ENCODE measurements around the gene PKD2. TPM values are rescaled to one million over a fixed set of nuclear protein-coding genes. Genes with fewer than 3 reads are reported as not detected.
"Not testable (repeated sequence)": the region's sequence is repeated elsewhere in the genome, so short reads cannot be mapped to it uniquely, and the experiment has no call there.

PKD2 gene
- total RNA-seq, 1 donor from 2014 or later: 47.5 TPM

- DNase-seq (ENCODE audit: extremely low spot score, unreplicated experiment): no peak
- no peaks in the 10 kb centered on the region for H3K9me3 Mint-ChIP-seq
- peak overlapping the region; percentile 72 for H3K27ac Mint-ChIP-seq
- TF ChIP-seq, protein P1, sequence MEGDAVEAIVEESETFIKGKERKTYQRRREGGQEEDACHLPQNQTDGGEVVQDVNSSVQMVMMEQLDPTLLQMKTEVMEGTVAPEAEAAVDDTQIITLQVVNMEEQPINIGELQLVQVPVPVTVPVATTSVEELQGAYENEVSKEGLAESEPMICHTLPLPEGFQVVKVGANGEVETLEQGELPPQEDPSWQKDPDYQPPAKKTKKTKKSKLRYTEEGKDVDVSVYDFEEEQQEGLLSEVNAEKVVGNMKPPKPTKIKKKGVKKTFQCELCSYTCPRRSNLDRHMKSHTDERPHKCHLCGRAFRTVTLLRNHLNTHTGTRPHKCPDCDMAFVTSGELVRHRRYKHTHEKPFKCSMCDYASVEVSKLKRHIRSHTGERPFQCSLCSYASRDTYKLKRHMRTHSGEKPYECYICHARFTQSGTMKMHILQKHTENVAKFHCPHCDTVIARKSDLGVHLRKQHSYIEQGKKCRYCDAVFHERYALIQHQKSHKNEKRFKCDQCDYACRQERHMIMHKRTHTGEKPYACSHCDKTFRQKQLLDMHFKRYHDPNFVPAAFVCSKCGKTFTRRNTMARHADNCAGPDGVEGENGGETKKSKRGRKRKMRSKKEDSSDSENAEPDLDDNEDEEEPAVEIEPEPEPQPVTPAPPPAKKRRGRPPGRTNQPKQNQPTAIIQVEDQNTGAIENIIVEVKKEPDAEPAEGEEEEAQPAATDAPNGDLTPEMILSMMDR (conservative IDR thresholded peaks at IDR 0.05): no peak
- no peaks in the 10 kb centered on the region for H3K27me3 Mint-ChIP-seq
- peak overlapping the region; percentile 35 for H3K4me3 Mint-ChIP-seq
- peaks cover 29% of the 10 kb centered on the region for H3K4me1 Mint-ChIP-seq (ENCODE audit: unreplicated experiment)
- no peaks in the 10 kb centered on the region for H3K36me3 Mint-ChIP-seq
Observed at GRCh38 chr4:88107406-88108107, 100.1 kb downstream of the PKD2 start.

- not testable (repeated sequence) for H3K9me3 Mint-ChIP-seq; H3K4me3 Mint-ChIP-seq; H3K27me3 Mint-ChIP-seq; H3K36me3 Mint-ChIP-seq; H3K27ac Mint-ChIP-seq; DNase-seq (ENCODE audit: extremely low spot score, unreplicated experiment)
- peaks cover 29% of the 10 kb centered on the region for H3K4me1 Mint-ChIP-seq (ENCODE audit: unreplicated experiment)
Observed at GRCh38 chr4:88108108-88108465, 100.7 kb downstream of the PKD2 start.

DNA sequence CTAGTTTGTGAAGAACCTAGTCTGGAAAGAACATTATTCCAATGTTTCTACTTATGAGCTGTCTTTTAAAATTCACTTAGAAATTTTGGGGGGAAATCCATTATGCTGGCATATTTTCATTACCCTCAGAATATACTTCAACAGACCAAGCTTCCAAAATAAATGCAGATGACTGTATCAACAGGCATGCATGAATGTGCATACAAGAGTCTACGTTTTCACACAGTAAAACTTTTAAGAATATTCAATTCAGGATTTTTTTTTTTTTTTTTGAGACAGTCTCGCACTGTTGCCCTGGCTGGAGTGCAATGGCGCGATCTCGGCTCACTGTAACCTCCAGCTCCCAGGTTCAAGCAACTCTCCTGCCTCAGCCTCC, 101.3 kb downstream of the PKD2 start:
- peak overlapping the region; percentile 74 for H3K27ac Mint-ChIP-seq
- no peak for DNase-seq (ENCODE audit: extremely low spot score, unreplicated experiment)

GRCh38 chr4:88109123-88109881, 101.9 kb downstream of the PKD2 start:
- Mint-ChIP-seq H3K27me3 (no peaks in the 10 kb centered on the region), H3K4me3 (no peak overlapping the region)
- DNase-seq (ENCODE audit: extremely low spot score, unreplicated experiment): no peak

More for the DNA sequence above, 101.3 kb downstream of the PKD2 start:
- Mint-ChIP-seq H3K4me1 (ENCODE audit: unreplicated experiment) (peaks cover 29% of the 10 kb centered on the region), H3K36me3 (no peaks in the 10 kb centered on the region), H3K4me3 (no peak overlapping the region), H3K9me3 (no peaks in the 10 kb centered on the region), H3K27me3 (no peaks in the 10 kb centered on the region)
- TF ChIP-seq, protein P1 (conservative IDR thresholded peaks at IDR 0.05): no peak

DNA sequence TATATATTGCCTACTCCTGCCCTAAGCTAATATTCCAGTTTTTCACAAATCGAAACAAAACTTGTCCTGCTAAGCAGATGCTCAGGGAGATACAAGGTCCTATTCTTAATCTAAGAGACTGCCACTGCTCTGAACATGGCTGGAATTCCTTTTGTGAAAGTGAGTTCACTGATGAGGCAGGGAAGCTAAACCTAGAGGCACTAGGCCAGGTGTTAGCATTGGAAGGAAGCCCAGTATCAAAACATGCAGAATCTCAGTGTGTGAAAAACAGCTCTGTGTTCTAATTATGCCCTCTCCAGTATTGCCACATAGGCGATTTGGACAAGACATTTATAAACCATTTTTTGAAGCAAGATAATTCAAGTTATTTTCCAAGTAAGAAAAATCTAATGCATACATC, 103.4 kb downstream of the PKD2 start:
- H3K27ac Mint-ChIP-seq: peak overlapping the region; percentile 62
- H3K4me1 Mint-ChIP-seq (ENCODE audit: unreplicated experiment): peaks cover 14% of the 10 kb centered on the region
- H3K9me3 Mint-ChIP-seq: no peaks in the 10 kb centered on the region
- H3K4me3 Mint-ChIP-seq: no peak overlapping the region
- no peaks in the 10 kb centered on the region for H3K27me3 Mint-ChIP-seq
- DNase-seq (ENCODE audit: extremely low spot score, unreplicated experiment): no peak
- TF ChIP-seq, protein P1 (conservative IDR thresholded peaks at IDR 0.05): no peak
- H3K36me3 Mint-ChIP-seq: no peaks in the 10 kb centered on the region

More at GRCh38 chr4:88109123-88109881, 101.9 kb downstream of the PKD2 start:
- TF ChIP-seq, protein P1 (conservative IDR thresholded peaks at IDR 0.05): no peak
- H3K36me3 Mint-ChIP-seq: no peaks in the 10 kb centered on the region
- peaks cover 26% of the 10 kb centered on the region for H3K4me1 Mint-ChIP-seq (ENCODE audit: unreplicated experiment)
- peak overlapping the region; percentile 74 for H3K27ac Mint-ChIP-seq
- H3K9me3 Mint-ChIP-seq: no peaks in the 10 kb centered on the region

DNA sequence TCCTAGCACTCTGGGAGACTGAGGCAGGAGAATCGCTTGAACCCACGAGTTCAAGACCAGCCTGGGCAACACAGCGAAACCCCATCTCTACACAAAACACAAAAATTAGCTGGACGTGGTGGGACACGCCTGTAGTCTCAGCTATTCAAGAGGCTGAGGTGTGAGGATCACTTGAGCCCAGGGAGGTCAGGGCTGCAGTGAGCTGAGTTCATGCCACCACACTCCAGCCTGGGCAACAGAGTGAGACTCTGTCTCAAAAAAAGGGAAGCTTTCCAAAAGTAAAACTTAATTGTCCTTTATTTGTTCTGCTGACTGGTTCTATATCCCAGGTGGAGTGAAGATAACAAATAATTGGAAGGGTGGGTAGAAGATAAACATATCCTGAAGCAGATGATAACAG, 105.4 kb downstream of the PKD2 start:
- TF ChIP-seq, protein P1 (conservative IDR thresholded peaks at IDR 0.05): no peak
- Mint-ChIP-seq H3K36me3 (no peaks in the 10 kb centered on the region), H3K27ac (no peak overlapping the region), H3K9me3 (no peaks in the 10 kb centered on the region), H3K4me1 (ENCODE audit: unreplicated experiment) (peaks cover 7% of the 10 kb centered on the region), H3K4me3 (no peak overlapping the region), H3K27me3 (no peaks in the 10 kb centered on the region)
- DNase-seq (ENCODE audit: extremely low spot score, unreplicated experiment): no peak
